Measurements from ENCODE around the gene KRT6C.

KRT6C gene

DNA sequence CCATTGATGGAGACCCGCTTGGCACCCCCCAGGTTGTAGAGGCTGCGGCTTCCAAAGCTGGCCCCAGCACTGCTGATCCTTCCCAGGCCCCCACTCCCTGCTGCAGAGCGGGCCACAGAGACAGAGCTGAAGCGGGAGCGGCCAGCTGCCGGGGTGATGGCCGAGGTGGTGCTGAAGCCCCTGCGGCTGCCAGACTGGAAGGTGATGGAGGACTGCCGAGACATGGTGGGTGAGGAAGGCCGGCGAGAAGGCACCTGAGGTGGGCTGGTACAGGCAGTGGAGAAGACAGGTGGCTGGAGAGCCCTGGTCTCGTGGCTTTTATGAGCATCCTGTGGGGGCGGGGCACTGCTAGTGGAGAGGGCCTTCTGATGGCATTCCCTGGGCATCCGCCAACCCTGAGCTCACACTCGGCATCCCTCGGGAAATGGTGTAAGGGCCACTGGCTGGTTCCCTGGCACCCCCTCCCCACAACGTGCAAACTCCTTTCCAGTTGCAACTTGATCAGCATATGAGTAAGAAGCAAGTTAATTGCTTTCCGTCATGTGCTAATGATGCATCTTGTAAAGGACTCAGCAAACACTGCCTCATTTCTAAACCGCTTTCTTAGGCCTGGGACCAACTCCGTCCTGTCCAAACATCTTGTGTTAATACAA, 39.4 kb downstream of the KRT6C start, which contains the start of gene KRT75:
Gene KRT75 (minus strand): TSS at position 291 of the 653 bp plus-strand sequence. CDS start 67 bp downstream, at position 224.
- DNase-seq = peak in 1 of 3 experiments; percentile 14

- DNase-seq = no peak
Measured at GRCh38 chr12:52433501-52434080, 40.0 kb downstream of the KRT6C start.

DNA sequence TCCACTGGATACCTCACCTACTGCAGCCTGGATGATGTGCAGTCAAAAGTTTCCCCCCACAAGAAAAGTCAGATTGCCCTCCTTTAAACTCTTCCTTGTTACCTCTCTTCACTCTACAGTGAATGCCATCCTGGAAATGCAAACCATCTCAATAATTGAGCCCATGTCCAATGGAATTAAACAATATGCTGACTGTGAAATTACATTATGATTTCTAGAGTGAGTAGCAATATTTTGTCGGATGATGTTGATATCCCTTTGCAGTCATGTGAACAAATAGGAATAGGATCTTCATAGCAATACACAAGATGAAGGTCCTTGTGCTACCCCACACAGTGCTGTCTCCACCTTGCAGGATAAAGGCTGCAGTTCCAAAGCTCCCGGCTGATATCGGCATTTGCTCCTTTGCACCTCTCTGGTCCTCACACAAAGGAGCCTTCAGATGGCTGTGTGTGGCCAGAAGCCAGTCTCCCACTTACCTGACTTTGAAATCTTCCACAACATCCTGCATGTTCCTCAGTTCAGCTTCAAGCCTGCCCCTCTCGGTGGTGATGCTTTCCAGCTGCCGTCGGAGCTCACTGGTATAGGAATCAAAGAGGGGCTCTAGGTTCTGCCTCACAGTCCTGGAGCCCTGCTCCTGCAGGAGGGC, 40.9 kb downstream of the KRT6C start:
- no peak for DNase-seq

- DNase-seq = no peak
Measured at GRCh38 chr12:52428121-52428520, 45.5 kb downstream of the KRT6C start.

GRCh38 chr12:52427083-52427482, 46.5 kb downstream of the KRT6C start:
- no peak for DNase-seq

GRCh38 chr12:52426034-52426433, 47.6 kb downstream of the KRT6C start:
- no peak for DNase-seq

DNA sequence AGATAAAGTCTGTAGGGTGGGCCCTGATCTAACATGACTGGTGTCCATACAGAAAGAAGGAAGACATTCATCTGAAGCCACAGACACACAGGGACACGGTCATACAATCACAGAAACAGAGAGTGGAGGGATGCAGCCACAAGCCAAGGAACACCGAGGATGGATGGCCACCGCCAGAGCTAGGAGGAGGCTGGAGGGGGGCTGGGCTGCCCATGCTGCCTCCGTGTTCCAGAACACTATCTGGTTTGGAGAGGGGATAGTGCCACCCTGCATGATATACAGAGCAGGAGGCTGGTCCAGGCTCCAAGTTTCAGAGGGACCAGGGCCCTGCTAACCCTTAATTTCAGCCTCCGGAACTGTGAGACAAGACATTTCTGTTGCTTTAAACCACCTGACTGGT, 48.1 kb downstream of the KRT6C start:
- DNase-seq = no peak

- DNase-seq = peak; percentile 56 to 74 (median 59)
Measured at GRCh38 chr12:52423661-52424500, 49.7 kb downstream of the KRT6C start.

DNA sequence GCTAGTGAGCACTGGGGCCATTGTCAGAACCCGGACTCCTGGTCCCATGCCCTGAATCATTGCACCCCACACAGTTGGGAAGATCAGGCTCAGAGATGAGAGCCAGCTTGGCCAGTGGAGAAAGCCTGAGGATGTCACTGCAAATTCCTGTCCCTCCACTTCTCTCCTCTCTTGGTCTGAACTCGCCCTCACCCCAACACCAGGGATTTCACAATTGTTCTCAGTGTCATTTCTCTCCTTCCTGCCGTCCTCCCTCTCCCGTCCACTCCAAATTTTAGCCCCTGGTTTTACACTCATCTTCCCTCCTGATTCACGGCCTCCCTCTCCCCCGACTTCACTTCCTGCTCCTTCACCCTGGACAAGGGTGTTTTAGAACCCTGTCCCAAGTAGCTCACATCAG, 50.6 kb downstream of the KRT6C start:
- no peak for DNase-seq

GRCh38 chr12:52419656-52420055, 53.9 kb downstream of the KRT6C start:
- no peak for DNase-seq

DNA sequence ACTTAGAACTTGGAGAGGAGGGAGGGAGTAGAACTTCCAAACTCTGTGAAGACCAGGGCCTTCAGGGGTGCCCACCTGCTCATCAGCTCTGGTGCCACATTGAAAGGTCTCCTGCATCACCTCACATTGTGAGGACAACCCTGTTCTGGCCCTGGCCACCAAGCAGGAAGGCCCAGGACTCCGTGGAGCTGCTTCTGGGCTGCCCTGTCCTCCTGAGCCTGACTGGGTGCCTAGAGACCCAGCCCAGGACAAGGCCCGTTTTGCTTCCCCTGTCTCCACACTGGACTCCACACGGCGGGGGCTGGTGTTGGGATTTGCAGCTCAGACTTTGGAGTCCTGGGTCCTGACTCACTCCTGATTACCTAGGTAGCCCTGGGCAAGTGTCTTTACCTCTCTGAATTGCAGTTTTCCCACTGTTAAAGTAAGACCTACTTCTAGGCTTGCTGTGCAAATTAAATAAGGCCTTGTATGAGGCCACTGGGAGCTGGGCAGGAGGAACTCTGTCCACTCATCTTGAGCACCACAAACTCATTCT, 55.0 kb downstream of the KRT6C start:
- DNase-seq = no peak
